NCI-H2081 treated with DMSO at 0.1 percent for 48 hours (cell line): Measurements from ENCODE around the gene CMTM7.

Experiments
- DNase-seq: peaks from one replicate; lab custom pipeline; 2025; lab: John Stamatoyannopoulos, UW

CMTM7 gene, protein sequence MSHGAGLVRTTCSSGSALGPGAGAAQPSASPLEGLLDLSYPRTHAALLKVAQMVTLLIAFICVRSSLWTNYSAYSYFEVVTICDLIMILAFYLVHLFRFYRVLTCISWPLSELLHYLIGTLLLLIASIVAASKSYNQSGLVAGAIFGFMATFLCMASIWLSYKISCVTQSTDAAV

DNA sequence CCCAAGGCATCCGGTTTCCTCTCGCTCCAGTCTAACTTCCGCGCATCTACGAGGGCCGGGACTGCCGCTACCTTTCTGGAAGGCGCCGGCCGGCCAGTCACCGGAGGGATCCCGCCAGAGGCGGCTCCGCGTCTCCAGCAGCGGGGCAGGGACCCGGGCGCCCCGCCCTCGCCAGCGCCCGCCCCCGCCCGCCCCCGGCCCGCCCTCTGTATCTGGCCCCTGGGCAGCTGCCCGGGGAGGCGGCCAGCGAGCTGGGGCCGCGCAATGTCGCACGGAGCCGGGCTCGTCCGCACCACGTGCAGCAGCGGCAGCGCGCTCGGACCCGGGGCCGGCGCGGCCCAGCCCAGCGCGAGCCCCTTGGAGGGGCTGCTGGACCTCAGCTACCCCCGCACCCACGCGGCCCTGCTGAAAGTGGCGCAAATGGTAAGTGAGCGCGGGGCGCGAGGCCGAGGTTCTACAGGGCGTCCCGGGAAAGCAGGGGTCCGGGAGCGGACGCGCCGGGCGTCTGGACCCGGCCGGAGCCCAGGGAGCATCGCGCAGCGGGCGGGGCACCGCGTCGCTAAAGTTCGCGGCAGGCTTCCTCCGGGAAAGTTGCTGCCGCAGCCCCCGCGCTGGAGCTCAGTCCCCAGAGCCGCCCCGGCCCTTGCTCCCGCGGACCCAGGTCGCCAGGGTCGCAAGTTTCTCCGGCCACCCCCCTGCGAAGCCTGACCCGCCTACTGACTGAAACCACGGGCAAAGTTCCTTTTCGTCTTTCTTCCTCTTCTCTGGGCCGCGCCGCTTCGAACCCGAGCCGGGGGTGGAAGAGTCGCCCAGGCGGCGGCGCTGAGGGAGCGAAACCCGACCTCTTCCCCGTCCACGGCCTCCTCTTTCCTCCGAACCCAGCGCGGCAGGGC lies at the start of gene CMTM7:
TSS of gene CMTM7 (plus strand) at position 211 of the 893 bp plus-strand sequence. CDS start at position 265, 54 bp downstream.
- no peak for DNase-seq

DNA sequence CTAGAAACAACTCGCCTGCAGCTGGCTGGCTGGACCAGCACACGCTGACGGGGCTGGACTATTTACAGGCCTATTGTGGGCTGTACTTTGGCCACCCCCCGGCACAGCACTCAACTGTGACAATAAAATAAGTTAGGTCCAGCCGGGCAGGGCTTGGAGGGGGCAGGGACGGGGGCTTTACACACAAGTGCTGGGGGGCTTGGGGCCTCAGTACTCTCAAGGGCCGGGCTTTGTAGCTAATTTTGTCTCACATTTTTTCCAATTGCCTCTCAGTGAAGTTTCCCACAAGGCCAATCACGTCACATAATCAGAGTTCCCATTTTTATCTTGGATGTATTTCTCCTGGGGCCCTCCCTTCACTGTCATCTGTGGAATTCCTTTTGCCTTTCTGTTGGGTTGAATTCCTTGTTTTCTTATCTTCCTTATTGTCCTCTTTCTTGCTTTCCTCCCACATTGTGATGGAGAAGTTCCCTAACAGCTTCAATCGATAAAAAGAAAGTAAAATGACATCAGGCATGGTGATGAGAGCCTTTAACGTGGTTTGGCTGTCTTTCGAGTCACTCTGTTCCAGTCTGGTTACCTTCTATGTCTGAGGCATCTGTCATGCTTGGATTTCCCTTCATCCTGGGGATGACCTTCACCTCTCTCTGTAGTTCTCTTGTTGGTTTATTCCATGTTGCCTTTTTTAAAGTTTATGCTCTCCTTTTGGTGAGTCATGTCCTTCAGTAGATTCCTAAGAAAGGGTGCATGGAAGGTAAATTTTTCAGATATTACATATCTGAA lies 44.1 kb upstream of the CMTM7 start:
- DNase-seq: no peak

DNA sequence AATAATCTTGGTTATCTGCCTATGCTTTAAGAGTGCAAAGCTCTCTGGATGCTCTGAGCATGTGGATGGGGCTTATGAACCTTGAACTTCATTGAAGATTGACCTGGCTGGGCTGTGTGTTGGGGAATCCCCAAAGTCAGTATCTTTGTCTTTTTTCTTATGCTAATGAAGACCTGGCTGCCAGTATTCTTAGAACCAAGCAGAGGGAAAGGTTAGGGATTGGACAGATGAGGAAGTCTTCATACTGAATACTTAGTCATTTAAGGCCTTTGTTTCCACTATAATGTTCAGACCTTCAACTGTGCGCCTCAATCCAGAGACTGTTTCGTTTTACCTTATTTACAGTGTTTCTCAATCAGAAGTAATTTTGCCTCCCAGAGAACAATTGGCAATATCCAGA lies 42.5 kb upstream of the CMTM7 start:
- DNase-seq: no peak

DNA sequence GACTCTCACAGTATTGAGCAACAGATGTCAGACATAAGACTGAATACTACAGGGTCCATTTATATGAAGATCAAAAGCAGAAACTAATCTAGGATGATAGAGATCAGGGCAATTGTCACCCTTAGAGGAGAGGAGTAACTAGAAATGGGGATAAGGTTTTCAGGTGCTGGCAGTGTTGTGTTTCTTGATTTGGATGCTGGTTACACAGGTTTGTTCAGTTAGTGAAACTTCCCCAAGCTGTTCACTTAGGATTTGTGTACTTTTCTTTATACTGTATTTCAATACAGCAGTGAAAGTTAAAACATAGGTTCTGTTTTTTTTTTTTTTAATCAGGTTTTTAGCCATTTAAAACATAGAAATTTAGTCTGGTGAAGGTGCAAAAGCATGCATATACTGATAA lies 39.1 kb upstream of the CMTM7 start:
- DNase-seq: no peak

DNA sequence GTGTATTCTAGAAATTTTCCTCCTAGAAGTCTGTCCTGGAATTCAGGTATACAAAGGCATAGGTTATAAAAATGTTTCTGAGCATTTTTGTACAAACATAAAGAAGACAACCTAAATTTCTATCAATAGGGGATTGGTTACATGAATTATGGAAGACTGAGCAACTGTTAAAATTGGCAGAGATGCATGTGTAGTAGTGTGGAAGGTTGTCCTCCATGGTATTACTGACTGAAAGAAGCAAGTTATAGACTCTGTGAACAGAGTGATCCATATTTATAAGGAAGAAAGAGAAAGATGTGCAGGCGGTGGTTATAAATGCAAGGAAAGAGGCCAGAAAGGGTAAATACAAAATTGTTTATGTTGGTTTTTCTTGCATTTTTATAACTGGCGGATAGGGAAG lies 38.3 kb upstream of the CMTM7 start:
- DNase-seq: no peak

DNA sequence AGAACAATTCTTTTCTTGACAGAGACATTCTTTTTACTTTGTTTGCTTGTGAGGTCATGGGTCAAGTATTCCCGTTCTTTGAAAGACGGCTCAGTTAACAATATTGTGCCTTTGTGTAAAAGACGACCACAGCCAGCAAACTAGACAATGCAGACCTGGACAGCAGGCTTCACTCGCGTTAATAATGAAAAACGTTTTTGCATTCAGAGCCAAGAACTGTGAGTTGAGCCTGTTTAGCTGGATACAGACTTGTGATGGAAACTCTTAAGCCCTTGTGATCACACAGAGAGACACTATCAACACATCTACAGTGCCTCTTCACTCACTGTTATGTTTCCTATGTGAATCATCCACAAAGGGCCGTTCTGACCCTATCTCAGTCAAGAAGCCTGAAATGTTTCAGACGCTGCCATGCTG lies 37.3 kb upstream of the CMTM7 start:
- no peak for DNase-seq

DNA sequence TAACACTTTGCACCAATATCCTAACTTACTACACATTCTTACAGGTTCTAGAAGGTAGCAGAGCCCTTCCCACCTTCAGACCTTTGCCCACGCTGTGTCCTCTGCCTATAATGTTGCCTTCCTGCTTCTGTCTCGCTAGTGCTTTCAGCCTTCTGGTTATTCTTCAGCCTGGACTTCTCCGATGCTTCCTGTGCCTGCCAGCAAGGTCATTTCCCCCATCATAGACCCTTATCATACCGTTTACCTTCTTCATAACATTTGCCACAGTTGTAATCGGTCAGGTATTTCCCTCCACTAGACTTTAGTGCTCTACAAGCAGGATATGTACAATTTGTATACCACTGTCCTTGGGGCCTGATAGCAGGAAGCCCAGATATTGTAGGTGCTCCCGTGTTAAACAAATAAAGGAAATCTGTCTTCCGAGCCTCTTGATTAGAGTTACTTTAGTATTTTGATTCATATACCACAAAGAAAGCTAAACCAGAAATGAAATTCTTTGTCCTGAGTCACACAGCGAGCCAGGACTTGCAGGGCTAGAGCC lies 35.8 kb upstream of the CMTM7 start:
- no peak for DNase-seq

DNA sequence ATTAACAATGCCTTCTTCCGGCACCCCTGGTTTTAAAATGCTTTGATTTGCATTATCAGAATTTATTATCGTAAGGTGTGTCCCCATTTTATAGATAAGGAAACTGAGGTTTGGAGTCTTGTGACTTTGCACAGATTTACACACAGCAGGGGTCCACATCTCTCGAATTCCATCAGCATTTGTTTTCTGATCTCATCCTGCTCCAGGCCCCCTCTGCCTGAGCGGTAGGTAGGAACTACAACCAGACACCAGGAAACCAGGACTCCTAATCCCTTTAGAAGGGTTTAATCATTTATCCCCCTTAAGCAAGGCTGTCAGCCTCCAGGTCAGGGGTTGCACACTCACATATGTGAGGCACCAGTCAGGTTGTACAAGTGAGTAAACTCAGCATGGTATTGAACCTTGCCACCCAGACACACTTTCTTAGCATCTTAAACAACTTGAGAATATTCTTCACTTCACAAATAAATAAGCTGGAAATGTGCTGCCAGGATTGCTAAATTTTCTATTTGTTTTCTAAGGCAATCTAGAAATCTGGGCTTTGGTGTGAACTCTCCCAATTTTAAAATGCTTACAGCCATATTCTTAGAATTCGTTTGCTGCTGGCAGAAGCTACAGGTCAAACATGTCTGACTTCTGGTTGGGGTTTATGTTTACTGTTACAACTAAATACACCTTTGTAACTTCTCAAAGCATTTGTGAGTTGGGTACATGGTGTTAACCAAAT lies 31.7 kb upstream of the CMTM7 start:
- DNase-seq: no peak

DNA sequence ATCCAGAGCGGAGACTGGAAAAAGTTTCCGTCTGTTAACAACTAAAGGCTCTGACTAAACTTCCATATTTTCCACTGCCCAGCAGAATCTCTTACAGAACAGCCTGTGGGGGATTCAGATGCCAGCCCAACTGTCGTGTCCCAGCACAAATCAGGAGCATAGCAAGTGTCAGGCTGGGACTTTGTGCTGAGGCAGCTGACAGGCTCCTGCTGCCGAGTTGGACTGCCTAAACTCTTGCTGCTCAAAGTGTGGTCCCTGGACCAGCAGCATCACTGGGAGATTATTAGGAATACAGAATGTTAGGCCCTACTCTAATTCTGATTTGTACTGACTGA lies 31.2 kb upstream of the CMTM7 start:
- DNase-seq: no peak

DNA sequence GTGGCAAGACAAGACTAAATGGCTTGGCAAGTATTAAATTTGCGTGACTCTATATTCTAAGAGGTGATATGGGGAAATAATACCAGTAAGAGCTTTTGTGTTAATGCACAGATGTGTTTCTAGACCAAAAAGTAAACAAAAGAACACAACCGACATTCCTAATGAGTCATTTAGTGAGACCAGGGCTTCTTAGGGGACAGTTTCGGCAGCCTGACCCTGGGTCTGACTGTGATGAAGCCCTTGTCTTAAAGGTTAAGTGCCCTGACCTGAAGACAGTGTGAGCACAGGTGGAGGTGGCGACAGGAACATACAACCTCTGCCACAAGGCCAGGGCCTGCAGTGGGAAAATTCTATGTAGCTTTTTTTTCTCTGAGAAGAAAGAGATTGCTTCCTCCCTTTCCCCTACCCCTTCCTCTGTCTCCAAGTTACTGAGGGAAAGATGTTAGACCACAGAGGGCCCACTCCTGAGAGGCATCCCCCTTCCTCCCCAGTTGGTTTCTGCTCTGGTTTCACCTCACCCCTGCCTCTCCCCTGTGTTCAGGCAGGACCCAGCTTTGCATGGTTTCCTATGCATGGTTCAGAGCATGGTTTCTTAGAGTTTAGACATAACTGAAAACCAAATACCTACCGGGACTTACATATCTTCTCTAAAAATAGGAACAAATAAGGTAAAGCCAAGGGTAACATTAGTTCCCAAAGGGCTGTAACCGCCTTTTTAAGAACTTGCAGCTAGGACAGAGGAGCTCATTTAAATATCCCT lies 24.8 kb upstream of the CMTM7 start:
- DNase-seq: no peak

DNA sequence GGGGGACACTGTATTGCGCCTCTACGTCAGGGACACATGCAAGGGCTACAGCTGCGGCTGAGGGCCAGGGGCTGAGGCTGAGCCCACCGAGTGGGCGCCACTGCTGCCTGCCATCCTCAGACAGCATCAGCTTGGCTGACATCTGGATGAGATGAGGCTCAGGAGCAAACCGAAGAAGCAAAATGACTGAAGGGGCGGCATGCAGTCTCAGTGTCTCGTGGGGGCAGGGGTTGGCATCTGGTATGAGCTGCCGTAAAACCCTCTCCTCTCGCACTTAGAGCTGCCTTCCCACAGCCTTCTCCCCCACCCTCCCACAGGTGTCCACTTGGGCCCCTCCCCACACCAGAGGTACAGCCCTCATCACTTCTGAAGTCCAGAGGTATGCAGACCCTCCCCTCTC lies 24.2 kb upstream of the CMTM7 start:
- no peak for DNase-seq

DNA sequence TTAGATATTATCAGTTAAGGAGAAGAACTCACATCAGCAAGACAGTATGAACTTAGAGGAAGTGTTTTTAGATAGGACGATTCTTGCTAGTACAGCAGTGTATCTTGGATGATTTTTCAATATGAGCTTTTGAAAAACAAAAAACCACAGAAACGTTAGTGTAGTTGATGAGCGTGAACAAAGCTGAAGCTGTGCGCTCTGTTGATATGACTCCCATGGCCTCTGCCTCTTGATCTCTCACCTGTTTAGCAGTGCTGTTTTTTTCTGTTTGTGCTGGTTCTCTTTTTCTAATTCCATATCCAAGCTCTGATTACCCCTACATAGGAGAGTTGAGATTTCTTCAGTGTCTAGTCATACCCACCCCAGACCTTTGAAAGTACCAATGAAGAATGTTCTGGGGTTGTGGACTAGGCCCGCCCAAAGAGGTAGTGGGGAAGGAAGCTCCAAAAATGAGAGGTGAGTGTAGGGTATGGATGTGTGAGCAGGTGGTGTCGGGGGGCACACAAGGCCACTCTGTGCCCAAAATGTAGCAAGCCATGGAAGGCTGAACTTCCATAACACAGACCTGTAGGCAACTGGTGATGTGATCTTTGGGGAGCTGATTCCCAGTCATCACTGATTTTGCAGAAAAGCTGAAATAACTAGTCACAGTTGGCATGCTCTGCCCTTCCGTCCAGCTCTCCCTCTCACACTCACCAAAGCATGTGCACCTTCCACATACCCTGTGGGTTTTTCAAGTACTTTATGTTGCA lies 20.0 kb upstream of the CMTM7 start:
- DNase-seq: no peak

DNA sequence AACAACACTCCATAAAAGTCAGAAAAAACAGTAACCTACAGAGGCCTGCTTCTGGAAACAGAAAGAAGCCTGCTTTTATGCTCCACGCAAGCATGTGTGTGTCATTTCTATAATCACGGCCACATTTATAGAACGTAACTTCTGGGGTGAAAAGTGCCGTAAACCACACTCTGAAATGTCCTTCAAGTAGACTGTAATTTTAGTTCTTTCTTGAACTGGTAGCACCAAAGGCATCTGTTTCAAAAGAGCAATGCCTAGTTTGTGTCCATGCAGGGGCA lies 19.5 kb upstream of the CMTM7 start:
- DNase-seq: no peak

DNA sequence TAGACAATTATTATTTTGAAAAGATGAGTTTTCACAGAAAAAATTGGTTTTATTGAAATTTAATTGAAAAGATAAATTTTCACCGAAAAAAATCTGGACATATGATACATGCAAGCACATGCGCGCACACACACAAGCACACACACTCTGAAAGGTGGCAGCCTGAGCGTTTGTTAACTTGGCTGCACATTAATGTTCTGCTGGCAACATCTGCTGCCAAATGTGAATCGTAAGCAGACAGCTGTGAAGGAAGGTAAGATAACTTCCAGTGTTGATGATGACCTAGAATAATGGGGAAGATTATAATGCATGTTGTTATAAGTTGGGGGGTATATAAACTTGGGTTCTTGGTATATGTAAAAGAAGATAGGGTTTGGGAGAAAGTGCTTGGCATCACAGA lies 18.4 kb upstream of the CMTM7 start:
- no peak for DNase-seq

DNA sequence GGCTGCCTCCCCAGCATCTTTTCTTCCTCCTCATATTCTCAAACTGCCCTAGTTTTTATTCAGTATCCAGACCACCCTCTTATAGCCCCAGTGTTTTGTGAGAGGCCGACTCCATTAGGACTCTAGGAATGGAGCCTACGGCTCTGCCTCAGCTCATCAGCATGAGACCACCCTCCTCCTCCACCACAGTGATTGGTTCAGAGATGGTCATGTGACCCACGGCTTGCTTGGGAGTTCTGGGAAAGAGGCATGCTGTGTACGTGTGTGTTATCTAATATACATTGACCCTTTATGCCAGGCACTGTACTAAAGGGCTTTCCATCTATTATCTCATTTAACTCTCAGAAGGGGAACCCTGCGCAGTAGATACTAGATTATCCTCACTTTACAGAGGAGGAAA lies 17.8 kb upstream of the CMTM7 start:
- DNase-seq: no peak

DNA sequence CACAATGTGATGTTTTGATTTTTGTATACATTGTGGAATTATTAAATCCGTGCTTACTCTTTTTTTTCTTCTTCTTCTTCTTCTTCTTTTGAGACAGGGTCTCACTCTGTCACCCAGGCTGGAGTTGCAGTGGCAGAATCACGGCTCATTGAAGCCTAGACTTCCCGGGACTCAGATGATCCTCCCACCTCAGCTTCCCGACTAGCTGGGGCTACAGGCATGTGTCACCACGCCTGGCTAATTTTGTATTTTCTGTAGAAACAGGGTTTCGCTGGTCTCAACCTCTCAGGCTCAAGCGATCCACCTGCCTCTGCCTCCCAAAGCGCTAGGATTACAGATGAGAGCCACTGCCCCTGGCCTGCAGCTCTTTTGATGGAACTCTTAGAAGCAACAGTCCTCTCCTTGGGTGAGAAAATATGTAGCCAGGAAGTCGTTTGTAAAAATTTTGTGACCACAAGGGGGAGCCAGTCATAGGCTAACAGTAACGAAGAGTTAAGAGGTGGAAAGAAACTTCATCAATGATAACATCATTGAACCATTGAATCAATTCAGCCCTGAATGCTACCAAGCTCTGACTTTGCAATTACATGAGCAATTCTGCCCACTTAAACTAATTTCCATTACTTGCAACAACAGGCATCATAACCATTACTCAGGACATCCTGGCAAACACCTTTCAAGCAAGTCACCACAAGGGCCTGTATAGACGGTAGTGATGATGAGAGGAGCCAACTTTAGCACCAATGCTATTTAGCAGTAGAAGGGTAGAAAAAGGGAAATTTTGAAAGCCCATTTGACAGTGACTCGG lies 16.7 kb upstream of the CMTM7 start:
- peak; percentile 11 for DNase-seq

DNA sequence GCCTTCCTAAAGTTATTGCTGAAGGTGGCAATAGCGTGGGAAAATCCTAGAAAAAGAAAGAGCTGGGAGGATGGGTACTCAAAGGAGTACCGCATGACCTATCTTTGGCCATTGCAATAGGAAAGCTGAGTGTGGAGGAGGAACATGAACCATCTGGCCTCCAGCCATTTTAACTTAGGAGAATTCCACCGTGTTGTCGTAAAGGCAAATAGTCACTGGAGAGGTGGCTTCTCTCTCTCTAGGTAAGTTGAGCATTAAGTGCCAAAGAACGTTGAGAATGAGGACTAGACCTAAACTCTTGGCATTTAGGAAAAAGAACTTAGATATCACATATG lies 16.1 kb upstream of the CMTM7 start:
- no peak for DNase-seq

DNA sequence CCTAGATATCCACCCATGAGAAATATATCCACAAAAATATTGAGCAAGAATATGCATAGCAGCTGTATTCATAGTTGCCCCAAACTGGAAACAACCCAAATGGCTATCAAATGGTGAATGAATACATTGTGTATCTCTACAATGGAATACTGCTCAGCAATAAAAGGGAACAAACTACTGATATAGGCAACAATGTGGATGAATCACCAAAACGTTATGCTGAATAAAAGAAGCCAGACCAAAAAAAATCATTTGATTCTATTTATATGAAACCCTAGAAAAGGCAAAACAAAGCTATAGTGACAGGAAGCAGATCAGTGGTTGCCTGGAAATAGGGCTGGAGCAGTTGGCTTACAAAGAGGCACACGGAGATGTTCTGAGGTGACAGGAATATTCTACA lies 15.5 kb upstream of the CMTM7 start:
- no peak for DNase-seq

DNA sequence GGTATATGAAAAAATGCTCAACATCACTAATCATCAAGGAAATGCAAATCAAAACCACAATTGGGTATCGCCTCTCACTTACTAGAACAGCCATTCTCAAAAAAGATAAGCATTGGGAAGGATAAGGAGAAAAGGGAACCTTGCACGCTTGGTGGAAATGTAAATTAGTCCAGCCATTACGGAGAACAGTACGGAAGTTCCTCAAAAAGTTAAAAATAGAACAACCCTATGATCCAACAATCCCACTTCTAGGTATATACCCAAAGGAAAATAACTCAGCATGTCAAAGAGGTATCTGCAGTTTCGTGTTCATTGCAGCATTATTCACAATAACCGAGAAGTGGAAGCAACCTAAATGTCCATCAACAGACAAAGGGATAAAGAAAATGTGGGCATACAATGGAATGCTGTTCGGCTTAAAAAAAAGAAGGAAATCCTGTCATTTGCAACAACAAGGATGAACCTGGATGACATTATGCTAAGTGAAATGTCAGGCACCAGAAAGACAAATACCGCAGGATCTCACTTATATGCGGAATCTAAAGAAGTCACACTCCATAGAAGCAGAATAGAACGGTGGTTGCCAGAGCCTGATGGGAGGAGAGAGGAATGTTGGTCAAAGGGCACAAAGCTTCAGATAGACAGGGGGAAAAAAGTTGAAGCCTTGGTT lies 11.7 kb upstream of the CMTM7 start:
- no peak for DNase-seq

DNA sequence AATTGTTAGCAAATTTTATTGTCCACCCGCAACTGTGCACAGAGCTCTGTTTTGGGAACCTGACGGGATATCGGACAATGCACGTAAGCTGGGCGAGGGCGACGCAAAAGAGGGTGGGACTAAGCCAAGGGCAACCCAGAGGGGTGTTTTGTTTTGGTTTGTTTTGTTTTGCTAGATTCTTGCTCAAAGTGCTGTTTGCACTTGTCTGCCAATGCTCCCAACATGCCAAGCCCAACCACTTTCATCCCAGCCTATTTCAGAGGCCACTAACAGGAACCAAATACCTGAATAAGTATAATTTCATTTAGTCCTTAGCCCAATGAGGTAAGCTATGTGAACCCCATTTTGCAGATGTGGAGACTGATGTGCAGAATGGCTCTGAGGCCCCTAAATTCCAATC lies 9.7 kb upstream of the CMTM7 start:
- DNase-seq: no peak
